ENCODE measurements around the gene GLB1L. TPM values are rescaled to one million over a fixed set of nuclear protein-coding genes. Genes with fewer than 3 reads are reported as not detected.

The GLB1L gene
- total RNA-seq, 2 experiments from 2014 or later: 1.2 to 2.8 TPM

DNA sequence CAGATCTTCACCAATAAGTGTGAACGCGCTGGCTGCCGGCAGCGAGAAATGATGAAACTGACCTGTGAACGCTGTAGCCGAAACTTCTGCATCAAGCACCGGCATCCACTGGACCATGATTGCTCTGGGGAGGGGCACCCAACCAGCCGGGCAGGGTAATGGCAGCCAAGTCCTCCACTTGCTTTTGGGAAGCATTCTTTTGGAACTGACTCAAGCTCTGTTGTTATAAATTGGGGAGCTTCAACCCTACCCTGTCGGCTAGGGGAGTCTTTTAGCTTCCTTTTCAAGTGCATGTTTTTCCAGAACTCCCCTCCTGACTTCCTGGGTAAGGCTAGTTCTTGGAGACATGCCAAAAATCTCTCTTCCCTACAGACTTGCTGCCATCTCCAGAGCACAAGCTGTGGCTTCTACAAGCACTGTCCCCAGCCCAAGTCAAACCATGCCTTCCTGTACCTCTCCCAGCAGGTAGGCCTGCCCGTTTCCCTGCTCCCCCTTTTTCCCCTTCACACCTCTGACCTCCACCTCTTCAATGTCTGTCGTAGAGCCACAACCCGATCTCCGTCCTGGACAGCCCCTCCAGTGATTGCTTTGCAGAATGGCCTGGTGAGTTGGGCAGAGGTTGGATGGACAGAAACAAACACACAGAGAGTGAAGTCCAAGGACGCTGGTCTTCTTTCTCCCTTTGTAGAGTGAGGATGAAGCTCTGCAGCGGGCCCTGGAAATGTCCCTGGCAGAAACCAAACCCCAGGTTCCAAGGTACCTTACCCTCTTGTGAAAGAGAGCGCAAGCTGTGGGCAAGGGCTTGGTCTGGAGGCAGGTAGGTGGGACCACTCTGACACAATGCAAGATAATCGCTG lies 37.1 kb downstream of the GLB1L start:
- intact Hi-C loops (cut with micrococcal nuclease): loop anchor here (5.0 kb wide), 1 partner anchor 36 kb away; the partner anchor contains the start of gene SLC23A3
- DNase-seq: no peak
- Mint-ChIP-seq H3K27ac (peak overlapping the region; percentile 80), H3K36me3 (ENCODE audit: low read depth) (peaks cover 36% of the 10 kb centered on the region), H3K4me3 (peak overlapping the region; percentile 90), H3K9me3 (peaks cover 7% of the 10 kb centered on the region), H3K27me3 (no peaks in the 10 kb centered on the region), H3K4me1 (ENCODE audit: low read depth) (peaks cover 44% of the 10 kb centered on the region)
- ChIA-PET POLR2A (interaction anchor here (1.2 to 4.1 kb wide), 7 partner anchors 11 to 48 kb away, joined by 3 to 31 read pairs (median 5); partner anchors contain the start of genes ABCB6, CNPPD1, NHEJ1 and TUBA4B), CTCF (interaction anchor here (1.0 to 6.7 kb wide), 9 partner anchors 25 to 228 kb away, joined by 3 to 49 read pairs (median 4); partner anchors contain the start of genes CNPPD1, GLB1L, NHEJ1 and SLC23A3)
- TF ChIP-seq, protein P1, sequence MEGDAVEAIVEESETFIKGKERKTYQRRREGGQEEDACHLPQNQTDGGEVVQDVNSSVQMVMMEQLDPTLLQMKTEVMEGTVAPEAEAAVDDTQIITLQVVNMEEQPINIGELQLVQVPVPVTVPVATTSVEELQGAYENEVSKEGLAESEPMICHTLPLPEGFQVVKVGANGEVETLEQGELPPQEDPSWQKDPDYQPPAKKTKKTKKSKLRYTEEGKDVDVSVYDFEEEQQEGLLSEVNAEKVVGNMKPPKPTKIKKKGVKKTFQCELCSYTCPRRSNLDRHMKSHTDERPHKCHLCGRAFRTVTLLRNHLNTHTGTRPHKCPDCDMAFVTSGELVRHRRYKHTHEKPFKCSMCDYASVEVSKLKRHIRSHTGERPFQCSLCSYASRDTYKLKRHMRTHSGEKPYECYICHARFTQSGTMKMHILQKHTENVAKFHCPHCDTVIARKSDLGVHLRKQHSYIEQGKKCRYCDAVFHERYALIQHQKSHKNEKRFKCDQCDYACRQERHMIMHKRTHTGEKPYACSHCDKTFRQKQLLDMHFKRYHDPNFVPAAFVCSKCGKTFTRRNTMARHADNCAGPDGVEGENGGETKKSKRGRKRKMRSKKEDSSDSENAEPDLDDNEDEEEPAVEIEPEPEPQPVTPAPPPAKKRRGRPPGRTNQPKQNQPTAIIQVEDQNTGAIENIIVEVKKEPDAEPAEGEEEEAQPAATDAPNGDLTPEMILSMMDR (IDR thresholded peaks at IDR 0.05): no peak
- ATAC-seq: no peak

DNA sequence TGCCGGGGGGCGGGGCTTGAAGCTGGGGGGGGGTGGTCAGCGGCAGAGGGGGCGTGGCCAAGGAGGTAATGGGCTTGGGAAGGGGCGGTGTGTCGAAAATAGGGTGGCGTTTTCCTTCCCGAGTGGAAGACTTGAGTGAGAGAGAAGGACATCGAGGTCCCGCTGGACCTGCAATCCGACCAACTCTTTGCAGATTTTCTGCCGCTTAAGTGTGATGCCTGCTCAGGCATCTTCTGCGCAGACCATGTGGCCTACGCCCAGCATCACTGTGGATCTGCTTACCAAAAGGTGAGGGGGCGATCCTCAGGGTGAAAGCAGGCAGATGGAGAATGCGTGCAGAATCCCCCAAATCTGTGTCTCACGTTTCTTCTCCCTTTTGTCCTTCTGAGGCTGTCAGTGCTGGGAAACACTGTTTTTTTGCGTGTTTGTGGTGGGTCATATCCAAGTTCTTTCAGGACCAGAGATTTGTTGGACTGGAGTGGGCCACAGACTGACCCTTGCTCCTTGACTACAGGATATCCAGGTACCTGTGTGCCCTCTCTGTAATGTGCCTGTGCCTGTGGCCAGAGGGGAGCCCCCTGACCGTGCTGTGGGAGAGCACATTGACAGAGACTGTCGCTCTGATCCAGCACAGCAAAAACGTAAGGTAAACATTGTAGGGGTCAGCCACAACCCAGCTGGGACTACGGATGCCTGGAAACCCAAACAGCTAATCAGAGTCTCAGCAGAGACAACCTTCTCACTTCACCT lies 37.9 kb downstream of the GLB1L start:
- H3K4me1 Mint-ChIP-seq (ENCODE audit: low read depth): peaks cover 44% of the 10 kb centered on the region
- no peak for DNase-seq
- peaks cover 7% of the 10 kb centered on the region for H3K9me3 Mint-ChIP-seq
- H3K4me3 Mint-ChIP-seq: peak overlapping the region; percentile 90
- H3K27me3 Mint-ChIP-seq: no peaks in the 10 kb centered on the region
- CTCF ChIA-PET: interaction anchor here (0.7 to 6.7 kb wide), 13 partner anchors 23 to 227 kb away, joined by 3 to 49 read pairs (median 5); partner anchors contain the start of genes ANKZF1, ATG9A, GLB1L and NHEJ1
- TF ChIP-seq, protein P1 (IDR thresholded peaks at IDR 0.05): no peak
- POLR2A ChIA-PET: interaction anchor here (0.6 to 4.1 kb wide), 8 partner anchors 12 to 48 kb away, joined by 3 to 31 read pairs (median 9); partner anchors contain the start of genes ABCB6, CNPPD1, TUBA4A and TUBA4B
- no peak for ATAC-seq
- intact Hi-C loops (cut with micrococcal nuclease): loop anchor here (5.0 kb wide), 1 partner anchor 35 kb away; the partner anchor contains the start of gene SLC23A3
- H3K36me3 Mint-ChIP-seq (ENCODE audit: low read depth): peaks cover 31% of the 10 kb centered on the region
- H3K27ac Mint-ChIP-seq: peak overlapping the region; percentile 80

GRCh38 chr2:219206328-219207133 lies 38.7 kb downstream of the GLB1L start, which contains the start of gene ZFAND2B:
Gene ZFAND2B (plus strand): TSS chr2:219206782. CDS start chr2:219206988, 206 bp downstream.
- ATAC-seq (peak; percentile 93), DNase-seq (peak; percentile 96)
- POLR2A ChIA-PET: interaction anchor here (0.6 to 4.1 kb wide), 15 partner anchors 10 to 915 kb away, joined by 3 to 31 read pairs (median 4); partner anchors contain the start of genes ABCB6, CNPPD1, DNAJB2 and GLB1L
- Mint-ChIP-seq H3K9me3 (peaks cover 7% of the 10 kb centered on the region), H3K36me3 (ENCODE audit: low read depth) (peaks cover 27% of the 10 kb centered on the region), H3K27ac (peak within 1 kb of the TSS; percentile 96), H3K4me1 (ENCODE audit: low read depth) (peaks cover 41% of the 10 kb centered on the region), H3K4me3 (peak within 1 kb of the TSS; percentile 90), H3K27me3 (no peaks in the 10 kb centered on the region)
- intact Hi-C loops (cut with micrococcal nuclease): loop anchor here (5.0 kb wide), 1 partner anchor 34 kb away; the partner anchor contains the start of gene SLC23A3
- TF ChIP-seq, protein P1 (IDR thresholded peaks at IDR 0.05): no peak
- CTCF ChIA-PET: interaction anchor here (0.7 to 4.4 kb wide), 17 partner anchors 11 to 309 kb away, joined by 3 to 21 read pairs (median 4); partner anchors contain the start of genes ABCB6, ANKZF1, ATG9A and CNPPD1

DNA sequence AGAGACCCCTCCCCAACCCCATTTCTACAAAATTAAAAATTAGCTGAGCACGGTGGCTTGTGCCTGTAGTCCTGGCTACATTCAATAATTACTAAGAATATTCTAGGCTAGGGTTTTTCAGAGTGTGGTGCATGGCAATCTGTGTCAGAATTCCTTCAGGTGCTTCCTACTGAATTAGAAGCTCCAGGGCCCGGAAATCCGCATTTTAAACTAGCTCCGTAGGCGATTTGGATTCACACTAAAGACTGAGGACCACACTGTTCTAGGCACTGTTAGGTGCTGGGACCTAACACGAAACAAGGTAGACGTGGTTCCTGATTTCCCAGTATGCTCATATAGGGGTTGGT lies 39.3 kb downstream of the GLB1L start:
- Mint-ChIP-seq H3K4me1 (ENCODE audit: low read depth) (peaks cover 37% of the 10 kb centered on the region), H3K27ac (peak overlapping the region; percentile 96)
- TF ChIP-seq, protein P1 (IDR thresholded peaks at IDR 0.05): no peak

More for the DNA sequence above, 39.3 kb downstream of the GLB1L start:
- Mint-ChIP-seq H3K27me3 (no peaks in the 10 kb centered on the region), H3K4me3 (peak overlapping the region; percentile 90), H3K36me3 (ENCODE audit: low read depth) (peaks cover 23% of the 10 kb centered on the region), H3K9me3 (peaks cover 9% of the 10 kb centered on the region)
- ChIA-PET CTCF (interaction anchor here (0.8 to 4.4 kb wide), 15 partner anchors 10 to 308 kb away, joined by 3 to 21 read pairs (median 4); partner anchors contain the start of genes ABCB6, ANKZF1, ATG9A and CNPPD1), POLR2A (interaction anchor here (0.8 to 4.1 kb wide), 14 partner anchors 9 to 915 kb away, joined by 3 to 31 read pairs (median 4); partner anchors contain the start of genes ABCB6, CNPPD1, DNAJB2 and GLB1L)
- intact Hi-C loops (cut with micrococcal nuclease): loop anchor here (5.0 kb wide), 1 partner anchor 34 kb away; the partner anchor contains the start of gene SLC23A3
- DNase-seq (no peak), ATAC-seq (no peak)

Measured in activated CD8-positive, alpha-beta T cell treated with anti-CD3 and anti-CD28 coated beads for 36 hours (primary cell).